HUES48 (cell line): ENCODE results near the gene PLVAP.
A peak's percentile ranks its signal among the peaks of the same experiment; 100 is the strongest.

Experiments used
- H3K27ac ChIP-seq: one replicate; pipeline ENCODE4 v1.7.0; 2013; ENCODE audit warnings: low read depth, low read length, inconsistent platforms
- H3K27me3 ChIP-seq: 2 replicates; pipeline ENCODE4 v1.6.1; 2013; ENCODE audit warnings: mild to moderate bottlenecking, low read length; ENCODE audit not compliant: control insufficient read depth, insufficient read depth
- H3K36me3 ChIP-seq: 2 replicates; pipeline ENCODE4 v1.6.1; 2013; ENCODE audit warnings: low read length; ENCODE audit not compliant: control insufficient read depth, insufficient read depth
- H3K4me1 ChIP-seq: 2 replicates; pipeline ENCODE4 v1.6.1; 2013; ENCODE audit warnings: mild to moderate bottlenecking, low read length; ENCODE audit not compliant: control insufficient read depth, insufficient read depth
- H3K4me3 ChIP-seq: 2 replicates; pipeline ENCODE4 v1.5.1; 2013; ENCODE audit warnings: mild to moderate bottlenecking, low read depth, low read length
- H3K9ac ChIP-seq: 2 replicates; pipeline ENCODE4 v1.6.1; 2013; ENCODE audit warnings: mild to moderate bottlenecking, low read depth, low read length, moderate library complexity
- H3K9me3 ChIP-seq: 2 replicates; pipeline ENCODE4 v1.6.1; 2013; ENCODE audit warnings: low read length; ENCODE audit not compliant: control insufficient read depth, insufficient read depth

PLVAP gene

DNA sequence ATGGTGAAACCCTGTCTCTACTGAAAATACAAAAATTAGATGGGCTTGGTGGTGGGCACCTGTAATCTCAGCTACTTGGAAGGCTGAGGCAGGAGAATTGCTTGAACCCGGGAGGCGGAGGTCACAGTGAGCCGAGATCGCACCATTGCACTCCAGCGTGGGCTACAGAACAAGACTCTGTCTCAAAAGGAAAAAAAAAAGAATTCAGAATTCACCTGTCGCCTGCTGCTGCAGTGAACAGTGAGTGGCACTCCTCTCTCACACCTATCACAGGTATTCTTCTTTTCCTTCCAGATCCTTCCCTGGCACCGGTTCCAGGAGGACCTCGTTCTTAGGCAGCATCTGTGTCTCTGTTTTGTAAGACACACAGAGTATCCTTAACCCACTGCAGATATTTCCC lies 37.0 kb upstream of the PLVAP start:
- Histone ChIP-seq H3K27me3 (peaks cover 11% of the 10 kb centered on the region), H3K9ac (no peak overlapping the region), H3K36me3 (no peaks in the 10 kb centered on the region), H3K4me3 (no peak overlapping the region), H3K9me3 (no peaks in the 10 kb centered on the region), H3K4me1 (peaks cover 19% of the 10 kb centered on the region; the same call in 1 of the 2 replicates), H3K27ac (peak overlapping the region; percentile 94)

DNA sequence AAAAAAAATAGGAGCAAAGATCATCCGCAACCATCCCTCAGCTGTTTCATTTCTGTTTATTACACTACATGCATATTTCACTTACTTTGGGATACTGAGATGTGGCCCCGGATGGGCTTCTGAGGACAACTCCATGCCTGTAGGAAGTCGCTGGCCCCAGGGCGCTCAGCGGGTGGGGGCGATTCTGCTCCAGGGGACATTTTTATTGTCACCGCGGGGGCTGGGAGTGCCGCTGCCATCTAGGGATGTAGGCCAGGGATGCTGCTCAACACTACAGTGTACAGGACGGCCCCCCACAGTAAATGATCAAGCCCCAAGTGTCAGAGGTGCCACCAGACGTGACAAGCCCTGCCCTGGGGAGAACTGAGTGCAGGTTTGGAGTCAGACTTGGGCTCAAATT lies 34.7 kb upstream of the PLVAP start:
- no peaks in the 10 kb centered on the region for H3K36me3 ChIP-seq
- no peak overlapping the region for H3K27ac ChIP-seq
- H3K9ac ChIP-seq = no peak overlapping the region
- H3K4me1 ChIP-seq = peaks cover 15% of the 10 kb centered on the region; the same call in 1 of the 2 replicates
- no peak overlapping the region for H3K4me3 ChIP-seq
- H3K9me3 ChIP-seq = no peaks in the 10 kb centered on the region
- peaks cover 9% of the 10 kb centered on the region for H3K27me3 ChIP-seq

DNA sequence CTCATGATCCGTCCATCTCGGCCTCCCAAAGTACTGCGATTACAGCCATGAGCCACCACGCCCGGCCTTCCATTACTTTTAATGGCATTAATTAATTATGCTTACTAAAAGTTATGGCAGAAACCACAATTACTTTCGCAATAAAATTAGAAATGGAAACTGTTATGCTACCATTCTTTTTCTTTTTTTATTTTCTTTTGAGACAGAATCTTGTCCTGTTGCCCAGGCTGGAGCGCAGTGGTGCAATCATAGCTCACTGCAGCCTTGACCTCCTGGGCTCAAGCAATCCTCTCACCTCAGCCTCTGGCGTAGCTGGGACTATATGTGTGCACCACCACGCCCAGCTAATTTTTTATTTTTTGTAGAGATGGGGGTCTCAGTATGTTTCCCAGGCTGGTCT lies 32.8 kb upstream of the PLVAP start:
- Histone ChIP-seq H3K36me3 (no peaks in the 10 kb centered on the region), H3K27ac (no peak overlapping the region), H3K4me1 (peaks cover 14% of the 10 kb centered on the region; the same call in 1 of the 2 replicates), H3K9me3 (no peaks in the 10 kb centered on the region), H3K27me3 (no peaks in the 10 kb centered on the region; the same call in 1 of the 2 replicates), H3K4me3 (no peak overlapping the region), H3K9ac (no peak overlapping the region)

DNA sequence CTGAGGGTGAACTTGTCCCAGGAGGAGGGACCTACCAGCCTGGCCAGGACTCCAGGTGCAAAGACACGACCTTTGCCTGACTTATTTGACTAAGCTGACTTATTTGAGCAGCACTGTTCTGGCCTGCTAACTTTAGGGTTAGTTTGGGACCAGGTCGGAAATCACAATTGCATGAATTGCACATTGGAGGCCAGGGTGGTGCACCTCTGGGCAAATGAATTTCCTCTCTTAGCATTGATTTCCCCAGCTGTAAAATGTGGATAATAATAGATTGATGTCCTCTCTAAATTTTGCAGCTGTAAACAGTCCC lies 29.7 kb upstream of the PLVAP start:
- Histone ChIP-seq H3K4me1 (peaks cover 8% of the 10 kb centered on the region; the same call in 1 of the 2 replicates), H3K9ac (no peak overlapping the region), H3K4me3 (no peak overlapping the region), H3K27me3 (no peaks in the 10 kb centered on the region), H3K9me3 (no peaks in the 10 kb centered on the region), H3K27ac (peak overlapping the region; percentile 35), H3K36me3 (no peaks in the 10 kb centered on the region; the same call in 1 of the 2 replicates)

DNA sequence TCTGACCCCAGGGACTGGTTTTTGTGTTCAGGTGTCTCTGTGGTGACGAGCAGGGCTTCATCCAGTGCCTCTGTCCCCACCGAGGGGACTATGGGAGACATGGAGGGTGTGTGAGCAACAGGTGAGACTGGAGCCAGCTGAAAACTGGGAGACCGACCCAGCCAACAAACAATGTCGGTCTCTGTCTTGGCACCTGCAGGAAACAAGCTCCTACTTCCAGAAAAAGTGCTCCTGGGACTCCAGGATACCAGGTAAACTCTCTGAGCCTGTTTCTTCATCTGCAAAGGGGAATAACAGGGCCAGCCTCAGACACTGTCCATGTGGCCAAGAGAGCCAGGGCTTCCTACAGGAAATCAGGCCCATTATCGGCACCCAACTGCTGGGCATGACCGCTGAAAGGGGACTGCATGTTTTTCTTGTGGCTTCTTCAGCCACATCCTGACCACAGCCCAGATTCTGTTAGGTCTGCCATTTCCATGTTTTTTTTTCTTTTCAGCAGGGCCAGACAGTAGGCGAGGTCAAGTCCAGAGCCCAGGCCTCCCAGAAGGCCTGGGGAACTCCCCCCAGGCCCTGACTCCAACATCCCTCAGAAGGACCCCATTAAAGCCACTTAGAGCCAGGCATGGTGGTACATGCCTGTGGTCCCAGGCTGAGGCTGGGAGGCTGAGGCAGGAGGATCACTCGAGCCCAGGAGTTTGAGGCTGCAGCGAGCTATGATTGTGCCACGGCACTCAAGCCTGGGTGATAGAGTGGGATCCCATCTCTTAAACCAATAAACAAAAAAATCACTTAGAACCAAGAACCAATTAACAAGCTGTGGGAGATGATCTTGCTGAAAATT lies 29.1 kb upstream of the PLVAP start:
- peak overlapping the region; percentile 95 for H3K27ac ChIP-seq
- H3K9me3 ChIP-seq = no peaks in the 10 kb centered on the region
- H3K4me3 ChIP-seq = no peak overlapping the region
- no peaks in the 10 kb centered on the region for H3K27me3 ChIP-seq
- no peaks in the 10 kb centered on the region; the same call in 1 of the 2 replicates for H3K36me3 ChIP-seq
- H3K4me1 ChIP-seq = peaks cover 8% of the 10 kb centered on the region; the same call in 1 of the 2 replicates
- H3K9ac ChIP-seq = 0 out of 2 replicates have a peak overlapping the region, but pooled peaks have one; percentile 10

DNA sequence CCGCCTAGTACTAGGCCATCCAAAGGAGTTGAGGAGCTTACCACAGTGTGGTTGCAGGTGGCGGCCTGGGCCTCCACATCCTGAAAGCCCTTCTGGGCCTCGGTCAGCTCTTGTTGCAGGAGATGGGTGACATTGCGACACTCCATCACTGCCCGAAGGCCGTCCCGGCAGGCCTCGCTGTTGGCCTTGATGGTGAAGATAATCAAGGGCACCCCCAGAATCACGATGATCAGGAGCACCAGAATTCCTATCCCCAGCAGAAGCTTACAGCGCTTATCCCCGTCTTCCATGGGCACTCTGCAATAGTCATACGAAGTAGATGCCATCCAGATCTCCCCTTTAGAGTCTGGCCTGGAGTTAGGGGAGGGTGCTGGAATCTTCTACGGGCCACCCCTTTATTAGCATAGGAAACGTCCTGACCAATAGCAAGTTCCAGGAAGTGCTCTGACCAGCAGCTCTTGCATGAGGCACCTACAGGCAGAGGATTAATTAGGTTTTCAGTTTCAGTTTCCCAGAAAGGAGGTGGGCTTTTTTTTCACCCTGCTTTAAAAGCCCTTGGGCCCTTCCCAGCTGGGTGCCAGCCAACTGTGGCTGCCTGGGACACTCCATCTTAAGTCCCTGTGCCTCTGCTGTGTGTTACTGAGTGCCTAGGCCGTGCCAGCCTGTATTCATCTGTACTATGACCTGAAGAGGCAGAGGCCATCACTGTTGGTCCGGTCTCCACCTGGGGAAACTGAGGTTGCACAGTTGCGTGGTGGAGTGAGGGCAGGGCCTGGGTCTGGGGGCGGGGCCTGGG lies 28.3 kb upstream of the PLVAP start, which contains the start of gene BST2:
Gene BST2 (minus strand): TSS at position 381 of the 796 bp plus-strand sequence. CDS start 55 bp downstream, at position 326.
- peak within 1 kb of the TSS; percentile 60 for H3K4me3 ChIP-seq
- peaks cover 8% of the 10 kb centered on the region; the same call in 1 of the 2 replicates for H3K4me1 ChIP-seq
- H3K36me3 ChIP-seq = no peaks in the 10 kb centered on the region; the same call in 1 of the 2 replicates
- peak within 1 kb of the TSS; percentile 67 for H3K9ac ChIP-seq
- peak within 1 kb of the TSS; percentile 95 for H3K27ac ChIP-seq
- no peaks in the 10 kb centered on the region for H3K9me3 ChIP-seq
- no peaks in the 10 kb centered on the region for H3K27me3 ChIP-seq

DNA sequence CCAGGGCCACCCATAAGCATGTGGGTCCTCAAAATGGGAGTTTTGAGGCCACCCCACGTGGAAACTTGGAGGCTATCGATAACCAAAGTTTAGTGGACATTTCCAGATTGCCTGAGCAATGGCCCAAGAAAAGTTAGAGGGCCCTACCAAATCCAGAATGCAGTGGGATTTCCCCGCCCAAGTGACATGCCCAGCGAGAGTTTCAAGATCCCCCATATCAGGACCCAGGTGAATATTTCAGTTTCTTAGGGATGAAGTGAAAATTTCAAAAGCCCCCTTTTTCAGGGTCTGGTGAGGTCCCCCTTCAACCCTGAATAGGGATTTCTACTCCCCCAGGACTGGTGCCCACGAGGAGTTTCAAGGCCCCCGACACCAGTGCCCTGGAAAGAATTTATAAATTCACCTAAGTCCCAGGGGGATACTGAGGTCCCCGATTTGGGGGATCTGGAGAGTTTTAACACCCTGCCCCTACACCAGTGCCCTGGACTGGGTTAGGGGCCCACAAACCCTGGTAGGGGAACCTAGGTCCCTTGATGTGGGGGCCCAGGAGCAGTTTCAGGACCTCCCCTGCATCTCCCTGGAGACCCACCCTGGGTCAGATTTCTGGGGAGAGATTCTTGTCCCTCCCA lies 27.6 kb upstream of the PLVAP start:
- Histone ChIP-seq H3K36me3 (no peaks in the 10 kb centered on the region; the same call in 1 of the 2 replicates), H3K27me3 (no peaks in the 10 kb centered on the region), H3K27ac (peak overlapping the region; percentile 95), H3K9me3 (no peaks in the 10 kb centered on the region), H3K4me3 (peak overlapping the region; percentile 60), H3K9ac (peak overlapping the region; percentile 67), H3K4me1 (peaks cover 8% of the 10 kb centered on the region; the same call in 1 of the 2 replicates)

DNA sequence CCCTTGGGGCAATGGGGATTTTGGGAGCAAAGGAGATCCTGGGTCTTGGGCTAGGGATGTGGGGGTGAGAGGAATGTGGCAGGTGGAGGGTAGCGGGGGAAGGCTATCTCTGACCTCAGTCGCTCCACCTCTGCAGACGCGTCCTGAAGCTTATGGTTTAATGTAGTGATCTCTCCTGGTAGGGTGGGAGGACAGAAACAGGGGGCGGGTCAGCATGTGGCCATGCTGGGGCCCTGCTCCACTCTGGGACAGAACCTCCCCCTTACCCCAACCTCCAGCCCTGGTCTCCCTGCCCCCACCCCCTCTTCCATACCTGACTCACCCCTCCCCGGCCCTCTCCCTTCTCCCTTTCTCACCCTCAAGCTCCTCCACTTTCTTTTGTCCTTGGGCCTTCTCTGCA lies 26.9 kb upstream of the PLVAP start:
- H3K4me3 ChIP-seq = peak overlapping the region; percentile 60
- peak overlapping the region; percentile 95 for H3K27ac ChIP-seq
- peak overlapping the region; percentile 67 for H3K9ac ChIP-seq
- no peaks in the 10 kb centered on the region for H3K9me3 ChIP-seq
- peaks cover 8% of the 10 kb centered on the region; the same call in 1 of the 2 replicates for H3K4me1 ChIP-seq
- no peaks in the 10 kb centered on the region for H3K27me3 ChIP-seq
- no peaks in the 10 kb centered on the region; the same call in 1 of the 2 replicates for H3K36me3 ChIP-seq

DNA sequence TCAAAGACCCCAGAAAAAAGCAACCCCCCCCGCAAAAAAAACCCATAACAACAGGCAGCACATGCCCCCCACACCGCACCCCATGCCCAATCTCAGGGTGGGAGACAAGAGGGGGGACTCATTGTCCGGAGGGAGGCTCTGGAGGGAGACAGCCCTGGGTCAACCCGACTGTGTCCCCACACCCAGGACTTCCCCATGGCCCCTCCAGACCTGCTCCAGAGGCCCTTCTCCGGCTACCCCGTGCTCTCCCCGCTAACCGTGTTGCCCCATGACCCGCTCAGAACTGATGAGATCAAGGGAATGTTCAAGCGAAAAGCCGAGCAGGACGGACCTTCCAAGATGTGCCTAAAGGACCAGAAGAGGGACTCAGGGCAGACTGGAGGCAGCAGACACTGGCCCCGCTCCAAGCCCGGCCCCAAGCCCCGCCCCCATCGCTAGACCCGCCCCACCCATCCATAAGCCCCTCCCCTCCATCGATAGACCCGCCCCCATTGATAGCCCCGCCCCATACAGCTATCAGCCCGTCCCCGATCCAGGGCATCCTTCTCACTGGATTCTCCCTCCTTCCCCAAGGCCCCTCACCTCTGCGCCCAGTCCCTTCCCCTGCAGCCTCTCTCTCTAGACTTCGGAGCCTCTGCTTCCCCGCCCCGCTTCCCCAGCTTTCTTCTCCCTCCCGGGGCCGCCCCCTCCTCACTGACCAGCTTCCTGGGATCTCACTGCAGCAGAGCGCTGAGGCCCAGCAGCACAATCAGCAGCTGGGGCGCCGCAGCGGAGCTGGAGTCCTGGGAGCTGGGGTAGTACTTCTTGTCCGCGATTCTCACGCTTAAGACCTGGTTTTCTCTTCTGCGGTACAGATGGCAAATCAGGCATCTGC lies 26.1 kb upstream of the PLVAP start:
- Histone ChIP-seq H3K4me1 (peaks cover 8% of the 10 kb centered on the region; the same call in 1 of the 2 replicates), H3K36me3 (no peaks in the 10 kb centered on the region; the same call in 1 of the 2 replicates), H3K27ac (peak overlapping the region; percentile 95), H3K9ac (0 out of 2 replicates have a peak overlapping the region, but pooled peaks have one; percentile 35), H3K27me3 (no peaks in the 10 kb centered on the region), H3K4me3 (peak overlapping the region; percentile 60), H3K9me3 (no peaks in the 10 kb centered on the region)

DNA sequence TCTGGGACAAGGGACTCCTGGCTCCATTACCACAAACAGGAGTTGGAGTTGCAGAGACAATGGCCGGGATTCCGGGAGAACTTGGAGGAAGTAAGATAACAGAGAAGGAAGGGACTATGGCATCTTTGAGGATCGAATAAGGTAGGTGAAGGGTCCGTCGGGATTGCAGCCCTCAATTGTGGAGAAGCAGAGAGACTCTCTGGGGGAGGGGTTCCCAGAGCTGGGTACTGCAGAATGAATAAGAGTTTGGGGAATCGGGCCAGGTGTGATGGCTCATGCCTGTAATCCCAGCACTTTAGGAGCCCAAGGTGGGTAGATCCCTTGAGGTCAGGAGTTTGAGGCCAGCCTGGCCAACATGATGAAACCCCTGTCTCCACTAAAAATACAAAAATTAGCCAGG lies 24.5 kb upstream of the PLVAP start:
- Histone ChIP-seq H3K4me1 (peaks cover 8% of the 10 kb centered on the region; the same call in 1 of the 2 replicates), H3K27ac (no peak overlapping the region), H3K36me3 (no peaks in the 10 kb centered on the region; the same call in 1 of the 2 replicates), H3K9ac (no peak overlapping the region), H3K27me3 (no peaks in the 10 kb centered on the region), H3K4me3 (no peak overlapping the region), H3K9me3 (no peaks in the 10 kb centered on the region)
